ENCODE results near the gene LRWD1.
"Not testable (repeated sequence)": the region's sequence is repeated elsewhere in the genome, so short reads cannot be mapped to it uniquely, and the experiment has no call there.

DNA sequence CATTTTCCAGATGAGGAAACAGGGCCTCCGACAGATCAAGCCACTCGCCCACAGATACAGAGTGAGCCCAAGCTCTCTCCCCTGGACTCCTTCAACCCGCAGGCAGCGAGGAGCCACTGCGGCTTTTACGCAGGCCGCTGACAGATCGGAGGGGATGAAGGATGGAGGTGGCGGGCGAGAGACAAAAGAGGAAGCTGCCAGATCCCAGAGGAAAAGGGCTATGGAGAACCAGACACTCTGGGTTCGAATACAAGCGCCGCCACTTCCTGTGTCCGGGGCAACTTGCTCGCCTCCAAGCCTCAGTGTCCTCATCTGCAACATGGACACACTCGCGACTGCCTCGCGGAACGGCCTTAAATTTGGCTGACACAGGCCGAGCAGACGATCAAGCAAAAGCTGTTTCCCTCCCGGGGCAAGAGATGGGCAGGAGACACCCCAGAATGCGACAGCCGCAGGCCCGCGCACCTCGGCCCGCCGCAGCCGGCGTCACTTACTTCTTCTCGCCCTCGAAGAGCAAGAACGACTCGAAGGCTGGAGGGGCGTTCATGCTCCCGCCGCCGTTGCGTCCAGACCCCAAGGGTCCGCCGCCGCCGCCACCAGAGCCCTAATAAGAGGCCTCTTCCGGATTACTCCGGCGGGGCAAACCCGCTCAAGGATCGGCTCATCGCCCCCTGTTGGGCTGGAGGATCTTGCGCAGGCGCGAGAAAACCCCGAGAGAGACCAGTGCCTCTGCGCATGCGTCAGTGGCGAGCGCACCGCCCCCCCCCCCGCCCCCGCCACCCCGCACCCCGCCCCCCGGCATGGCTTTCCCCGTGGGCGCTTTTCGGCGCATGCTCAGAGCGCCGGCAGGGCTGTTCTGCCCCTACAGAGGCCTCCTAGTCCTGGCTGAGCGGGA, 13.8 kb downstream of the LRWD1 start, which contains the start of gene POLR2J:
- TF ChIP-seq POLR2AphosphoS5, POLR2A, EP300 (IDR thresholded peaks at IDR 0.05): not testable (repeated sequence)
- TF ChIP-seq CTCF (IDR thresholded peaks at IDR 0.05) = peak in 1 of 2 donors; percentile 68
